ENCODE results near the gene TEAD1. TPM values are rescaled to one million over a fixed set of nuclear protein-coding genes. Genes with fewer than 3 reads are reported as not detected.

Gene TEAD1
- total and polyA plus RNA-seq, 8 donors: 5.9 to 35.1 (median 22.0) TPM

- intact Hi-C loops (cut with DNase I): no loop called here
- no peak for TF ChIP-seq CTCF (IDR thresholded peaks at IDR 0.05)
- DNase-seq: peak in 5 of 6 donors; percentile 31 to 70 (median 56)
- H3K27ac ChIP-seq: peak overlapping the region in 1 of 4 donors; percentile 5
- H3K36me3 ChIP-seq: no peaks in the 10 kb centered on the region
- no peaks in the 10 kb centered on the region for H3K27me3 ChIP-seq
- no peak overlapping the region for H3K4me3 ChIP-seq
- 70 to 73% methylated on average over 6 of the region's 6 CpGs for WGBS, 2 donors
- peak in 3 of 4 donors; percentile 34 to 54 (median 38) for ATAC-seq
- H3K9me3 ChIP-seq: no peaks in the 10 kb centered on the region
- no peak for FAIRE-seq
- peaks cover 0 to 14% (median 11%) of the 10 kb centered on the region in 3 donors for H3K4me1 ChIP-seq
Observed at GRCh38 chr11:12746593-12747097, 72.4 kb downstream of the TEAD1 start.

DNA sequence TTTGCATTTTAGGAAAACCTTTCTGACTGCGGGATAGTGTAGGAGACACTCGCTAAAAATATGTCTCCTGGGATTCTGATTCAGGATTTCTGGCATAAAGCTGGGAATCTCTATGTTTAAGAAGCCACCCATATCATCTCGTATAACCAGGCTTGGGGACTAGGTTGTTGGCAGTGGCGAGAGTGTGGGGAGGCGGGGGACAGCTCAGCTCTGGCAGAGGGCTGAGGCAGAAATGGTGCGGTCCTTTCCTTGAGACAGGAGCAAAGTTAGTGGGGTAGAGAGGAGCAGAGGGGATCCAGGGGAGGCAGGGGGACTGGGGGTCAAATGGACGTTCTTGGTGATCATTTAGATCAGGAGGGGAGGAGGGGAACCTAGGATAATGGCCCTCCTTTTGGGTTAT, 74.3 kb downstream of the TEAD1 start:
- H3K4me1 ChIP-seq: peaks cover 0 to 14% (median 11%) of the 10 kb centered on the region in 3 donors
- no peaks in the 10 kb centered on the region for H3K36me3 ChIP-seq
- TF ChIP-seq CTCF (IDR thresholded peaks at IDR 0.05): no peak
- FAIRE-seq (no peak), DNase-seq (no peak), ATAC-seq (no peak)
- 93 to 94% methylated on average over 7 of the region's 7 CpGs for WGBS, 2 donors
- no peak overlapping the region for H3K27ac ChIP-seq
- H3K27me3 ChIP-seq: no peaks in the 10 kb centered on the region
- no peaks in the 10 kb centered on the region for H3K9me3 ChIP-seq
- H3K4me3 ChIP-seq: no peak overlapping the region
- intact Hi-C loops (cut with DNase I): no loop called here

- Histone ChIP-seq H3K36me3 (no peaks in the 10 kb centered on the region), H3K27ac (no peak overlapping the region), H3K9me3 (no peaks in the 10 kb centered on the region), H3K4me3 (no peak overlapping the region), H3K27me3 (no peaks in the 10 kb centered on the region), H3K4me1 (peaks cover 0 to 12% (median 11%) of the 10 kb centered on the region in 3 donors)
- intact Hi-C loops (cut with DNase I): no loop called here
- no peak for ATAC-seq
- no peak for FAIRE-seq
- no peak for DNase-seq
- TF ChIP-seq CTCF (IDR thresholded peaks at IDR 0.05): no peak
- WGBS, 2 donors: 96 to 99% methylated on average over 6 of the region's 6 CpGs
Observed at GRCh38 chr11:12749442-12749841, 75.2 kb downstream of the TEAD1 start.

- FAIRE-seq (no peak), DNase-seq (no peak), ATAC-seq (peak in 2 of 4 donors; percentile 39 to 40)
- H3K9me3 ChIP-seq: no peaks in the 10 kb centered on the region
- TF ChIP-seq CTCF (IDR thresholded peaks at IDR 0.05): no peak
- no peak overlapping the region for H3K4me3 ChIP-seq
- intact Hi-C loops (cut with DNase I): no loop called here
- no peaks in the 10 kb centered on the region for H3K27me3 ChIP-seq
- 58 to 62% methylated on average over 5 of the region's 5 CpGs for WGBS, 2 donors
- no peak overlapping the region for H3K27ac ChIP-seq
- peaks cover 0 to 18% (median 11%) of the 10 kb centered on the region in 3 donors for H3K4me1 ChIP-seq
- H3K36me3 ChIP-seq: no peaks in the 10 kb centered on the region
Observed at GRCh38 chr11:12750181-12750580, 76.0 kb downstream of the TEAD1 start.

- ATAC-seq: no peak
- no peak for FAIRE-seq
- no peaks in the 10 kb centered on the region for H3K27me3 ChIP-seq
- intact Hi-C loops (cut with DNase I): no loop called here
- no peak for TF ChIP-seq CTCF (IDR thresholded peaks at IDR 0.05)
- WGBS, 2 donors: 98% methylated on average over 8 of the region's 8 CpGs
- H3K4me1 ChIP-seq: peaks cover 0 to 14% (median 0%) of the 10 kb centered on the region in 3 donors
- no peak overlapping the region for H3K27ac ChIP-seq
- H3K9me3 ChIP-seq: no peaks in the 10 kb centered on the region
- H3K36me3 ChIP-seq: no peaks in the 10 kb centered on the region
- H3K4me3 ChIP-seq: no peak overlapping the region
- no peak for DNase-seq
Observed at GRCh38 chr11:12752868-12753524, 78.8 kb downstream of the TEAD1 start.
